PC-3 (cell line): ENCODE data around the gene SLC4A2.

Source experiments
- EZH2 ChIP-seq: fragments of 300-600 bp; sonication (generic); IDR thresholded peaks from one replicate; pipeline ENCODE4 v1.6.1; 2017; ENCODE audit warnings: antibody characterized with exemption, mild to moderate bottlenecking, low read length; ENCODE audit not compliant: unreplicated experiment
- TF ChIP-seq, protein P1 (sequence below): fragments of 300-600 bp; sonication (generic); conservative IDR thresholded peaks from 2 replicates; pipeline ENCODE4 v1.5.1; 2017; ENCODE audit warnings: antibody characterized with exemption, low read depth, mild to moderate bottlenecking, low read length

DNA sequence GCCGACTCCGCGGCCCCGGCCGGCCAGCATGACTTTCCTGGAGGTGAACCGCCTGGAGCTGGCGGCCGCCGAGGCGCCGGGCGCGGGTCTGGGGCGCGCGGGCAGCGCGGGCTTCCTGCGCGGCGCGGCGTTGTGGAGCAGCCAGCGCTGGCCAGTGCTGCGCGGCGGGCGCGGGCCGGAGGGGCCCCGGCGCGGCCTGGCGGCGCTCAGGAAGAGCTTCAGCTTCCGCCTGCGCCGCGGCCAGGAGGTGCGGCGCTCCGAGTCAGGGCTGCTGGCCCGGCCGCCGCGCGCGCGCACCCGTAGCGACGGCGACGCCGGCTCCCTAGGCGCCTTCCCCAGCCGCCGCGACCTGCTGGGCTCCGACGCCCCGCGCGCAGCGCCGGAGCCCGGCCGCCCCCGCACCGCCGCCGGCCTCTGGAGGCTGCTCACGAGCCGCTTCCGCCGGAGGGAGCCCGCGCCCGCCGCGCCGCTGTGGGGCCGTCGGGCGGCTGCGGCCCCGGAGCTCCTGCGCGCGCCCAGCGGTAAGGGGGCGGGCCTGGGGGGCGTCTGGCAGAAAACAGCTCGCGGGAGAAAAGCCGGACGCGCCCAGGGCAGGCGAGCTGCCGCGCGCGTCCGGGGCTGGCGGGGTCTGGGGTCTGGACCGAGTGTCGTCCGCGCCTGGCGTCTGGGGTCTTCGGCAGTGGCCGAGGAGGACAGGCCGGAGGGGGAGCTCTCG lies 55.9 kb downstream of the SLC4A2 start:
- TF ChIP-seq, protein P1, sequence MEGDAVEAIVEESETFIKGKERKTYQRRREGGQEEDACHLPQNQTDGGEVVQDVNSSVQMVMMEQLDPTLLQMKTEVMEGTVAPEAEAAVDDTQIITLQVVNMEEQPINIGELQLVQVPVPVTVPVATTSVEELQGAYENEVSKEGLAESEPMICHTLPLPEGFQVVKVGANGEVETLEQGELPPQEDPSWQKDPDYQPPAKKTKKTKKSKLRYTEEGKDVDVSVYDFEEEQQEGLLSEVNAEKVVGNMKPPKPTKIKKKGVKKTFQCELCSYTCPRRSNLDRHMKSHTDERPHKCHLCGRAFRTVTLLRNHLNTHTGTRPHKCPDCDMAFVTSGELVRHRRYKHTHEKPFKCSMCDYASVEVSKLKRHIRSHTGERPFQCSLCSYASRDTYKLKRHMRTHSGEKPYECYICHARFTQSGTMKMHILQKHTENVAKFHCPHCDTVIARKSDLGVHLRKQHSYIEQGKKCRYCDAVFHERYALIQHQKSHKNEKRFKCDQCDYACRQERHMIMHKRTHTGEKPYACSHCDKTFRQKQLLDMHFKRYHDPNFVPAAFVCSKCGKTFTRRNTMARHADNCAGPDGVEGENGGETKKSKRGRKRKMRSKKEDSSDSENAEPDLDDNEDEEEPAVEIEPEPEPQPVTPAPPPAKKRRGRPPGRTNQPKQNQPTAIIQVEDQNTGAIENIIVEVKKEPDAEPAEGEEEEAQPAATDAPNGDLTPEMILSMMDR: no peak
- TF ChIP-seq EZH2: no peak
